Heart right ventricle (tissue), 16 donors: ENCODE data around the gene MAD1L1. TPM values are rescaled to one million over a fixed set of nuclear protein-coding genes. Genes with fewer than 3 reads are reported as not detected.

Experiments used
- ATAC-seq, 8 donors: fragments of 200-7000 bp; cut with Tn5 transposase; one replicate each; pipeline ENCODE4 v1.9.1; 2020; ENCODE audit warnings: mild to moderate bottlenecking in 8 of 8, moderate library complexity in 8 of 8, moderate number of reproducible peaks in 1 of 8
- DNase-seq, 2 donors: peaks; one replicate each; pipeline ENCODE4 v3.0.0-alpha.2; 2020
- H3K27ac ChIP-seq, 10 donors: fragments of 200-600 bp; sonication (generic) in 2 of 10; one replicate each; pipeline versions ENCODE4 v1.5.0 to v1.8.0; 2020 to 2022; ENCODE audit warnings: mild to moderate bottlenecking in 3 of 10
- H3K27me3 ChIP-seq, 7 donors: fragments of 200-600 bp; one replicate each; pipeline ENCODE4 v1.8.0; 2021 to 2022; ENCODE audit warnings: mild to moderate bottlenecking in 2 of 7
- H3K36me3 ChIP-seq, 9 donors: fragments of 200-600 bp; sonication (generic) in 1 of 9; one replicate each; pipeline versions ENCODE4 v1.5.0 to v1.8.0; 2020 to 2022; ENCODE audit warnings: mild to moderate bottlenecking in 2 of 9
- H3K4me1 ChIP-seq, 9 donors: fragments of 200-600 bp; sonication (generic) in 1 of 9; one replicate each; pipeline versions ENCODE4 v1.5.0 to v1.8.0; 2020 to 2022; ENCODE audit warnings: mild to moderate bottlenecking in 4 of 9
- H3K4me3 ChIP-seq, 10 donors: fragments of 200-600 bp; sonication (generic) in 2 of 10; one replicate each; pipeline versions ENCODE4 v1.5.0 to v1.8.0; 2020 to 2022; ENCODE audit warnings: mild to moderate bottlenecking in 7 of 10, moderate library complexity in 2 of 10
- H3K9me3 ChIP-seq, 11 donors: fragments of 200-600 bp in 10 of 11; sonication (generic) in 2 of 11; one replicate each; pipeline versions ENCODE4 v1.5.0 to v1.8.0; 2013 to 2022; ENCODE audit warnings: mild to moderate bottlenecking in 2 of 11, control low read depth in 1 of 11, moderate library complexity in 1 of 11
- CTCF ChIP-seq, 9 donors: fragments of 200-600 bp; sonication (generic) in 2 of 9; IDR thresholded peaks; one replicate each; pipeline versions ENCODE4 v1.5.0 to v1.8.0; 2021 to 2022; ENCODE audit warnings: antibody characterized with exemption in 9 of 9, mild to moderate bottlenecking in 5 of 9, moderate library complexity in 1 of 9
- WGBS, 2 donors: extraction: QIAGEN DNeasy Blood & Tissue Kit; methylation state at CpG; one replicate each; pipeline ENCODE4 v1.1.7; 2013; ENCODE audit warnings: inconsistent platforms in 1 of 2; 5-methylcytosine and 5-hydroxymethylcytosine counted together
- intact Hi-C, 10 donors: fragments of 100-400 bp; cut with DNase I; formaldehyde crosslinking; loops; one replicate each; pipeline versions ENCODE4 v1.11.1 to v1.14.2; 2022
- polyA plus RNA-seq, 2 donors: library from polyadenylated mRNA; stranded (reverse); fragments of 200-250 nt; gene quantifications; one replicate each; pipeline ENCODE4 v1.2.3, GENCODE V29; 2013
- total RNA-seq, 10 donors: library from RNA; stranded (reverse); fragmentation: NEBNext Ultra II Directional in 3 of 10; extraction: Animal tissue kit (Norgen Biotek cat#: 25700) in 3 of 10; gene quantifications; one replicate each; pipeline versions ENCODE4 v1.2.1 to v1.2.4, GENCODE V29; 2021 to 2023
- donor health status: Arrhythmogenic right ventricular cardiomyopathy.
- donor health status: ischemic (EF 13 %, LVEDD 7.1; RV severe dilation, severe dysfunction).
- donor health status: healthy with polysubstance abuse.
- donor health status: DM: no; HTN: yes; CAD: no.
- donor health status: DM: no; HTN: no; CAD: no.
- donor health status: ischemic (EF 25% LVEDD 6.9; RV normal size, moderate dysfunction).
- donor health status: ischemic (EF 25% LVEDD 5.7; RV mildly dilated, moderate dysfunction).
- donor health status: healthy.
- donor health status: DM: yes; HTN: yes; CAD: no.
- donor health status: Ischemic cardiomyopathy.
- donor health status: ischemic (EF 35%, LVEDD 5.7; RV mildly dilated, moderate dysfunction).
- donor health status: nonischemic (EF 11% LVEDD 7.7; RV severe dilation, severe dysfunction).
- donor health status: DM: yes; HTN: yes; CAD: no.
- donor health status: PGD.
- donor health status: ischemic (EF 29% LVEDD 5.4; RV normal size, mild dysfunction).
- donor health status: nonischemic (EF 23%, LVEDD 6.1; RV moderate dilation, normal function).

Gene MAD1L1
- total and polyA plus RNA-seq, 12 donors, result 13.8 to 46.8 (median 20.2) TPM

GRCh38 chr7:2264158-2264557 is 31.4 kb upstream of the MAD1L1 start:
- H3K9me3 ChIP-seq, result no peaks in the 10 kb centered on the region
- H3K4me3 ChIP-seq, result no peak overlapping the region
- 96 to 99% methylated on average over 23 of the region's 23 CpGs for WGBS, 2 donors
- ATAC-seq, result no peak
- peaks cover 0 to 48% (median 12%) of the 10 kb centered on the region in 9 donors for H3K36me3 ChIP-seq
- intact Hi-C loops, result no loop called here
- TF ChIP-seq CTCF (IDR thresholded peaks at IDR 0.05), result no peak
- H3K27ac ChIP-seq, result no peak overlapping the region
- no peak for DNase-seq
- peaks cover 0 to 10% (median 0%) of the 10 kb centered on the region in 9 donors for H3K4me1 ChIP-seq
- H3K27me3 ChIP-seq, result no peaks in the 10 kb centered on the region

- intact Hi-C loops, result no loop called here
- ATAC-seq (no peak), DNase-seq (no peak)
- WGBS, 2 donors, result 90 to 97% methylated on average over 18 of the region's 18 CpGs
- Histone ChIP-seq H3K9me3 (no peaks in the 10 kb centered on the region), H3K4me1 (peaks cover 0 to 10% (median 0%) of the 10 kb centered on the region in 9 donors), H3K36me3 (peaks cover 0 to 53% (median 12%) of the 10 kb centered on the region in 9 donors), H3K4me3 (no peak overlapping the region), H3K27ac (no peak overlapping the region), H3K27me3 (no peaks in the 10 kb centered on the region)
- no peak for TF ChIP-seq CTCF (IDR thresholded peaks at IDR 0.05)
Observed at GRCh38 chr7:2263176-2263575, 30.4 kb upstream of the MAD1L1 start.

- no peaks in the 10 kb centered on the region for H3K9me3 ChIP-seq
- H3K27ac ChIP-seq, result peak overlapping the region in 4 of 10 donors; percentile 27 to 88 (median 43)
- no peaks in the 10 kb centered on the region for H3K27me3 ChIP-seq
- DNase-seq, result peak in 1 of 2 donors; percentile 21
- TF ChIP-seq CTCF (IDR thresholded peaks at IDR 0.05), result no peak
- ATAC-seq, result peak in 4 of 8 donors; percentile 9 to 25 (median 11)
- peak overlapping the region in 1 of 10 donors; percentile 39 for H3K4me3 ChIP-seq
- peaks cover 0 to 62% (median 12%) of the 10 kb centered on the region in 9 donors for H3K36me3 ChIP-seq
- H3K4me1 ChIP-seq, result peaks cover 0 to 10% (median 0%) of the 10 kb centered on the region in 9 donors
- 85 to 90% methylated on average over 14 of the region's 14 CpGs for WGBS, 2 donors
- intact Hi-C loops, result no loop called here
Observed at GRCh38 chr7:2261611-2262010, 28.9 kb upstream of the MAD1L1 start.

GRCh38 chr7:2260820-2261219 is 28.1 kb upstream of the MAD1L1 start:
- H3K4me1 ChIP-seq, result peaks cover 0 to 10% (median 0%) of the 10 kb centered on the region in 9 donors
- H3K9me3 ChIP-seq, result no peaks in the 10 kb centered on the region
- intact Hi-C loops, result no loop called here
- DNase-seq (no peak), ATAC-seq (no peak)
- no peaks in the 10 kb centered on the region for H3K27me3 ChIP-seq
- H3K4me3 ChIP-seq, result no peak overlapping the region
- 82 to 87% methylated on average over 5 of the region's 5 CpGs for WGBS, 2 donors
- peaks cover 0 to 62% (median 12%) of the 10 kb centered on the region in 9 donors for H3K36me3 ChIP-seq
- TF ChIP-seq CTCF (IDR thresholded peaks at IDR 0.05), result no peak
- H3K27ac ChIP-seq, result no peak overlapping the region
